ENCODE measurements around the gene CPEB1. TPM values are rescaled to one million over a fixed set of nuclear protein-coding genes. Genes with fewer than 3 reads are reported as not detected.

The CPEB1 gene
- total RNA-seq: 3.3 and 5.9 TPM in 2 replicates

GRCh38 chr15:82647045-82647834 is at the start of gene CPEB1:
CPEB1 (minus strand) TSS chr15:82647363; CDS start chr15:82628459, 18,904 bp downstream.

DNA sequence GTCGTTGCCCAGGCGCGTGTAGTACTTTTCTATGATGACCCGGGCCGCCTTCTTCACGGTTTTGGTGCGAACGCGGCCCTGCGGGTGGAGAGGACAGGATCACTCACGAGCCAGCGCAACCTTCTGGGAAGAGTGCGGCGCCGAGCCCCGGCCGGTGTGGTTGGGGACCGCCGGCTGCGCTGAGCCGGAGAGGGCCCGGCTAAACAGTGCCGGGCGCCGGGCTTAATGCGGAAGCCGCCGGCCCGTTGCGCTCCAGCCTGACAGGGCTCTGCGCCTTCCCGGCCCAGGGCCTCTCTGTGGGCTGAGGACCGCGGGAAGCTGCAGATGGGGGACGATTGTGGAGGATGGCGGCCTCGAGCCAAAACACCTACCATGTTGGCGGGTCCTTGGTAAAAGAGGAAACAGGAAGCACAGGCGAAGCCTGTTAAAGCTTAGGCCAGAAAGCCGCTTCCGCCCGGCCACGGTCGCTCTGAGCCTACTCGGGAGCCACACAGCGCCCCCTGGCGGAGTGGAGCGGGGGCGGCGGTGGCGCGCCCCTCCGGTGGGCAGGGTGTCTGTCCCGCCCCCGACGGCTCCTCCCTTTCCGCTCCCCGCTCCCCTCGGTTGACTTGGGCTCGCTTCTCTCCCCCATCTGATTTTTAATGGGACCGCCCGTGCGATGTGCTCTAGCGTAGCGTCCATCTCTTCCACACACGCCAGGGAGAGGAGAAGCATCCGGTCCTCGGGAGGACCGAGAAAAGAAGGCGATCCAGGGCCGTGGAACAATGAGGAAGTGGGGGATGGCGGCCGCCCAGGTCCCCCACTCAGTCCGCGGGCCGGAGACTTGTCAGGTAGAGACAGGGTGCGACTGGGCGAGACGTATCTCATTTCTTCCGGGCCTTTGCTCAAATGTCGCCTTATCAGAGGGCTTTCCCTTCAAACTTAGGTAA is 106.8 kb downstream of the CPEB1 start, which contains the start of gene RPS17:
Gene RPS17, minus strand, starts transcription at position 403 of the 929 bp plus-strand sequence. Its CDS starts 29 bp downstream, at position 374.

Other genes starting within 250 kb of the CPEB1 start
- gene GOLGA6L9, start 217.5 kb downstream of the CPEB1 start, total RNA-seq: 1.0 and 4.8 TPM in 2 replicates
- gene RPS17, start 106.9 kb downstream of the CPEB1 start, total RNA-seq: 821 and 1,035 TPM in 2 replicates
- gene AP3B2, start 62.5 kb upstream of the CPEB1 start, total RNA-seq: 0.86 and 1.8 TPM in 2 replicates
- not detected in 2 replicates for gene FSD2, start 158.7 kb upstream of the CPEB1 start, total RNA-seq
- 6.2 and 6.8 TPM in 2 replicates for gene WHAMM, start 162.3 kb upstream of the CPEB1 start, total RNA-seq